ENCODE results near the gene PSMA1.
"Not testable (repeated sequence)": the region's sequence is repeated elsewhere in the genome, so short reads cannot be mapped to it uniquely, and the experiment has no call there.

Gene PSMA1

GRCh38 chr11:14519917-14520746 lies at the start of gene PSMA1:
TSS of gene PSMA1 (minus strand) at chr11:14520386. CDS start at chr11:14520299, 87 bp downstream.
- DNase-seq (ENCODE audit: low read depth), result peak; percentile 95

- not testable (repeated sequence) for DNase-seq (ENCODE audit: low read depth)
Measured at GRCh38 chr11:14569516-14569915, 49.3 kb upstream of the PSMA1 start.

GRCh38 chr11:14567064-14567651 lies 47.0 kb upstream of the PSMA1 start:
- no peak for DNase-seq (ENCODE audit: low read depth)

GRCh38 chr11:14566331-14567063 lies 46.3 kb upstream of the PSMA1 start:
- DNase-seq (ENCODE audit: low read depth), result no peak

GRCh38 chr11:14565845-14566244 lies 45.7 kb upstream of the PSMA1 start:
- DNase-seq (ENCODE audit: low read depth), result no peak

GRCh38 chr11:14555818-14556217 lies 35.6 kb upstream of the PSMA1 start:
- peak; percentile 37 for DNase-seq (ENCODE audit: low read depth)

GRCh38 chr11:14554959-14555358 lies 34.8 kb upstream of the PSMA1 start:
- DNase-seq (ENCODE audit: low read depth), result peak; percentile 99

- DNase-seq (ENCODE audit: low read depth), result no peak
Measured at GRCh38 chr11:14552089-14552488, 31.9 kb upstream of the PSMA1 start.

GRCh38 chr11:14551380-14551779 lies 31.2 kb upstream of the PSMA1 start:
- DNase-seq (ENCODE audit: low read depth), result no peak

- DNase-seq (ENCODE audit: low read depth), result no peak
Measured at GRCh38 chr11:14549891-14550290, 29.7 kb upstream of the PSMA1 start.

GRCh38 chr11:14547440-14547839 lies 27.3 kb upstream of the PSMA1 start:
- no peak for DNase-seq (ENCODE audit: low read depth)

- DNase-seq (ENCODE audit: low read depth), result no peak
Measured at GRCh38 chr11:14546672-14547071, 26.5 kb upstream of the PSMA1 start.

GRCh38 chr11:14544611-14545010 lies 24.4 kb upstream of the PSMA1 start:
- DNase-seq (ENCODE audit: low read depth), result peak; percentile 81

- no peak for DNase-seq (ENCODE audit: low read depth)
Measured at GRCh38 chr11:14543260-14543659, 23.1 kb upstream of the PSMA1 start.

- DNase-seq (ENCODE audit: low read depth), result no peak
Measured at GRCh38 chr11:14542324-14542723, 22.1 kb upstream of the PSMA1 start.

- peak; percentile 30 for DNase-seq (ENCODE audit: low read depth)
Measured at GRCh38 chr11:14541192-14541947, 21.2 kb upstream of the PSMA1 start.

GRCh38 chr11:14539982-14540421 lies 19.8 kb upstream of the PSMA1 start:
- DNase-seq (ENCODE audit: low read depth), result no peak

- no peak for DNase-seq (ENCODE audit: low read depth)
Measured at GRCh38 chr11:14538926-14539554, 18.9 kb upstream of the PSMA1 start.

- DNase-seq (ENCODE audit: low read depth), result no peak
Measured at GRCh38 chr11:14538271-14538925, 18.2 kb upstream of the PSMA1 start.

GRCh38 chr11:14537134-14537599 lies 17.0 kb upstream of the PSMA1 start:
- DNase-seq (ENCODE audit: low read depth), result peak; percentile 37

- not testable (repeated sequence) for DNase-seq (ENCODE audit: low read depth)
Measured at GRCh38 chr11:14535166-14535565, 15.0 kb upstream of the PSMA1 start.

All from amniotic epithelial cell (primary cell).